Suprapubic skin (tissue), 4 donors: ENCODE results near the gene SHBG.

Experiments
- EP300 ChIP-seq: sonication (generic); formaldehyde crosslinking; IDR thresholded peaks from one replicate; pipeline ENCODE4 v1.6.1; 2017; ENCODE audit warnings: antibody characterized with exemption
- POLR2A ChIP-seq, 2 donors: fragments of 450-650 bp; IDR thresholded peaks; one replicate each; pipeline ENCODE4 v1.6.1; 2017; ENCODE audit warnings: antibody characterized with exemption in 2 of 2, mild to moderate bottlenecking in 2 of 2, moderate library complexity in 2 of 2
- POLR2AphosphoS5 ChIP-seq, 3 donors: sonication (generic); formaldehyde crosslinking; IDR thresholded peaks; one replicate each; pipeline ENCODE4 v1.6.1; 2017; ENCODE audit warnings: antibody characterized with exemption in 3 of 3
- TF ChIP-seq, protein P1 (sequence below), 2 donors: fragments of 200-600 bp in 1 of 2; fragments of 450-650 bp in 1 of 2; sonication (generic) in 1 of 2; IDR thresholded peaks; one replicate each; pipeline ENCODE4 v1.5.1; 2016 to 2019; ENCODE audit warnings: antibody characterized with exemption in 2 of 2, mild to moderate bottlenecking in 1 of 2, moderate library complexity in 1 of 2

DNA sequence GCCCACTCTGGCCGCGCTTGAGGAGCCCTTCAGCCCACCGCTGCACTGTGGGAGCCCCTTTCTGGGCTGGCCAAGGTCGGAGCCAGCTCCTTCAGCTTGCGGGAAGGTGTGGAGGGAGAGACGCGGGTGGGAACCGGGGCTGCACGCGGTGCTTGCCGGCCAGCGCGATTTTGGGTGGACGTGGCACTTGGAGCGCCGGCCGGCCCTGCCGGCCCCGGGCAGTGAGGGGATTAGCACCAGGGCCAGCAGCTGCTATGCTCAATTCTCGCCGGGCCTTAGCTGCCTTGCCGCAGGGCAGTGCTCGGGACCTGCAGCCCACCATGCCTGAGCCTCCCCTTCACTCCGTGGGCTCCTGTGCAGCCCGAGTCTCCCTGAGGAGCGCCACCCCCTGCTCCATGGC, 10.8 kb downstream of the SHBG start:
- no peak for TF ChIP-seq EP300
- TF ChIP-seq, protein P1, sequence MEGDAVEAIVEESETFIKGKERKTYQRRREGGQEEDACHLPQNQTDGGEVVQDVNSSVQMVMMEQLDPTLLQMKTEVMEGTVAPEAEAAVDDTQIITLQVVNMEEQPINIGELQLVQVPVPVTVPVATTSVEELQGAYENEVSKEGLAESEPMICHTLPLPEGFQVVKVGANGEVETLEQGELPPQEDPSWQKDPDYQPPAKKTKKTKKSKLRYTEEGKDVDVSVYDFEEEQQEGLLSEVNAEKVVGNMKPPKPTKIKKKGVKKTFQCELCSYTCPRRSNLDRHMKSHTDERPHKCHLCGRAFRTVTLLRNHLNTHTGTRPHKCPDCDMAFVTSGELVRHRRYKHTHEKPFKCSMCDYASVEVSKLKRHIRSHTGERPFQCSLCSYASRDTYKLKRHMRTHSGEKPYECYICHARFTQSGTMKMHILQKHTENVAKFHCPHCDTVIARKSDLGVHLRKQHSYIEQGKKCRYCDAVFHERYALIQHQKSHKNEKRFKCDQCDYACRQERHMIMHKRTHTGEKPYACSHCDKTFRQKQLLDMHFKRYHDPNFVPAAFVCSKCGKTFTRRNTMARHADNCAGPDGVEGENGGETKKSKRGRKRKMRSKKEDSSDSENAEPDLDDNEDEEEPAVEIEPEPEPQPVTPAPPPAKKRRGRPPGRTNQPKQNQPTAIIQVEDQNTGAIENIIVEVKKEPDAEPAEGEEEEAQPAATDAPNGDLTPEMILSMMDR (IDR thresholded peaks at IDR 0.05), result no peak
- TF ChIP-seq POLR2A (IDR thresholded peaks at IDR 0.05), result no peak
- TF ChIP-seq POLR2AphosphoS5 (IDR thresholded peaks at IDR 0.05), result no peak
